Right atrium auricular region (tissue), 2 donors: Measurements from ENCODE around the gene APOH. TPM values are rescaled to one million over a fixed set of nuclear protein-coding genes. Genes with fewer than 3 reads are reported as not detected.

Source experiments
- DNase-seq: peaks from one replicate; pipeline ENCODE4 v3.0.0-alpha.2; 2019; ENCODE audit warnings: low spot score
- H3K27ac ChIP-seq, 2 donors: fragments of 200-600 bp; sonication (generic); 1 replicate in 1 of 2; 2 replicates in 1 of 2; pipeline ENCODE4 v1.5.1; 2016 to 2019
- H3K27me3 ChIP-seq, 2 donors: fragments of 200-600 bp; sonication (generic); one replicate each; pipeline versions ENCODE4 v1.5.1 to v1.6.0; 2017 to 2019
- H3K36me3 ChIP-seq: fragments of 200-600 bp; sonication (generic); one replicate; pipeline ENCODE4 v1.5.1; 2016
- H3K4me1 ChIP-seq, 2 donors: fragments of 200-600 bp; sonication (generic); one replicate each; pipeline versions ENCODE4 v1.5.1 to v1.6.0; 2017 to 2019
- H3K4me3 ChIP-seq, 2 donors: fragments of 200-600 bp; sonication (generic); 1 replicate in 1 of 2; 2 replicates in 1 of 2; pipeline ENCODE4 v1.5.1; 2017 to 2019; ENCODE audit warnings: mild to moderate bottlenecking in 1 of 2, moderate library complexity in 1 of 2
- H3K9me3 ChIP-seq, 2 donors: fragments of 200-600 bp; sonication (generic); one replicate each; pipeline ENCODE4 v1.5.1; 2019
- CTCF ChIP-seq, 2 donors: fragments of 200-600 bp; sonication (generic); IDR thresholded peaks; one replicate each; pipeline ENCODE4 v1.5.1; 2019; ENCODE audit warnings: antibody characterized with exemption in 2 of 2
- total RNA-seq, 2 donors: library from RNA; depleted of rRNA; stranded (reverse); fragments of >200 nt; gene quantifications; one replicate each; pipeline ENCODE4 v1.1.0, GENCODE V29; 2016

The APOH gene
- total RNA-seq, 2 donors from 2014 or later = not detected

DNA sequence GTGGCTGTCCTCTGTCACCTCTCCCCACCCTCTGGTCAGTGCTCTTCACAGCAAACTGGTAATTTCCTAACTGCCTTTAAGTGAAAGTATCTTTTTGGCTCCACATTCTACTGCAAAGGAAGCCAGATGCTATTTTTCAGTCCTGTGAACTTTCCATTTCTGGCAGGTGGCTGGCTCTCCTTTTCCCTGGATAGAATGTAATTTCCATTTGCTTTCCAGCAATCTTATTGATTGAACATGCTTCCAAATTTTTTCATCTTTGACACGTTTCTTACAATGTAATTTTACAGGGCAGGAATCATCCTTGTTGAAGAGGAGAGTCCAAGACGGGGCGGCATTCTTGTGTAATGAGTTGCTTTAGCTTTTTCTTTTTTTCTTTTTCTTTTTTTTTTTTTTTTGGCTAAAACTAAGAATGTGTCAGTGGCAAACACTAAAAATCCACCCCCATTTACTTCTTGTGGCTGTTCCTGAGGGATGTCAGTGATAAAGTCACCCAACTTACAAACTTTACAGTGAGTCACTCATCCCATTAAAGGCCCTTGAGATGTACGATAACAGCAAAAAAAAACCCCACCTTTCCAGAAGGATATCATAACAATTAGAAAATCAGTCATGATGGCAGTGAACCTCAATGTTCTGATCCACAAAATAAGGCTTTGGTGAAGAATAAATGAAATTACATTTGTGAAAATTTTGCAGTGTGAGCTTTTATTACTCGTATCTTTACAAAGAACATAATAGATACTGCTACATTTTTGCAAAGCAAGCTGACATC lies 43.8 kb upstream of the APOH start:
- H3K9me3 ChIP-seq = peaks cover 0 to 7% of the 10 kb centered on the region in 2 donors
- peaks cover 0 to 12% of the 10 kb centered on the region in 2 donors for H3K4me1 ChIP-seq
- no peaks in the 10 kb centered on the region for H3K36me3 ChIP-seq
- no peak overlapping the region for H3K4me3 ChIP-seq
- no peak for TF ChIP-seq CTCF (IDR thresholded peaks at IDR 0.05)
- H3K27me3 ChIP-seq = no peaks in the 10 kb centered on the region
- DNase-seq = no peak
- no peak overlapping the region for H3K27ac ChIP-seq

DNA sequence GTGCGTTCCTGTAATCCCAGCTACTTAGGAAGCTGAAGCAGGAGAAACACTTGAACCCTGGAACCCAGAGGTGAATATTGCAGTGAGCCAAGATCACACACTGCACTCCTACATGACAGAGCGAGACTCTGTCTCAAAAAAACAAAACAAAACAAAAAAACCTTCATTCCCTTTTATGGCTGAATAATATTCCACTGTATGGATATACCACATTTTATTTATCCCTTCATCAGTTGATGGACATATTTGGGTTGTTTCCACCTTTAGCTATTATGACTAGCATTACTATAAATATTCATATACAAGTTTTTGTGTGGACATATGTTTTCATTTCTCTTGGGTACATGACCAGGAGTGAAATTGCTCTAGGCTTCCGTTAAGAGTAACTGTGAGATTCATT lies 42.3 kb upstream of the APOH start:
- peaks cover 0 to 7% of the 10 kb centered on the region in 2 donors for H3K9me3 ChIP-seq

DNA sequence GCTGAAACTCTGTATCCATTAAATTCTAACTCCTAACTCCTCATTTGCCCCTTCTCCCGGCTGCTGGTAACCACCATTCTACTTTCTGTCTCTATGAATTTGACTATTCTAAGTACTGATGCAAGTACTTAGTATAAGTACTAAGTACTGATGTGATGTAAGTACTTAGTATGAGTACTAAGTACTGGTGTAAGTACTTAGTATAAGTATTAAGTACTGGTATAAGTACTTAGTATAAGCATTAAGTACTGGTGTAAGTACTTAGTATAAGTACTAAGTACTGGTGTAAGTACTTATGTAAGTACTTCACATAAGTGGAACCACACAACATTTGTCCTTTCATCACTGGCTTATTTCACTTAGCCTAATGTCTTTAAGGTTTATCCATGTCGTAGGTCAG lies 40.9 kb upstream of the APOH start:
- no peak for TF ChIP-seq CTCF (IDR thresholded peaks at IDR 0.05)
- no peak for DNase-seq
- H3K36me3 ChIP-seq = no peaks in the 10 kb centered on the region
- peaks cover 0 to 7% of the 10 kb centered on the region in 2 donors for H3K9me3 ChIP-seq
- no peak overlapping the region for H3K4me3 ChIP-seq
- no peaks in the 10 kb centered on the region for H3K4me1 ChIP-seq
- no peaks in the 10 kb centered on the region for H3K27me3 ChIP-seq
- H3K27ac ChIP-seq = no peak overlapping the region

More for the DNA sequence above, 42.3 kb upstream of the APOH start:
- no peaks in the 10 kb centered on the region for H3K36me3 ChIP-seq
- no peak for DNase-seq
- peaks cover 0 to 10% of the 10 kb centered on the region in 2 donors for H3K4me1 ChIP-seq
- H3K4me3 ChIP-seq = no peak overlapping the region
- TF ChIP-seq CTCF (IDR thresholded peaks at IDR 0.05) = no peak
- no peak overlapping the region for H3K27ac ChIP-seq
- no peaks in the 10 kb centered on the region for H3K27me3 ChIP-seq

GRCh38 chr17:66268247-66268927 lies 39.2 kb upstream of the APOH start:
- Histone ChIP-seq H3K27me3 (no peaks in the 10 kb centered on the region), H3K4me3 (no peak overlapping the region), H3K9me3 (peaks cover 0 to 7% of the 10 kb centered on the region in 2 donors), H3K36me3 (no peaks in the 10 kb centered on the region), H3K27ac (no peak overlapping the region), H3K4me1 (no peaks in the 10 kb centered on the region)
- no peak for DNase-seq
- no peak for TF ChIP-seq CTCF (IDR thresholded peaks at IDR 0.05)

DNA sequence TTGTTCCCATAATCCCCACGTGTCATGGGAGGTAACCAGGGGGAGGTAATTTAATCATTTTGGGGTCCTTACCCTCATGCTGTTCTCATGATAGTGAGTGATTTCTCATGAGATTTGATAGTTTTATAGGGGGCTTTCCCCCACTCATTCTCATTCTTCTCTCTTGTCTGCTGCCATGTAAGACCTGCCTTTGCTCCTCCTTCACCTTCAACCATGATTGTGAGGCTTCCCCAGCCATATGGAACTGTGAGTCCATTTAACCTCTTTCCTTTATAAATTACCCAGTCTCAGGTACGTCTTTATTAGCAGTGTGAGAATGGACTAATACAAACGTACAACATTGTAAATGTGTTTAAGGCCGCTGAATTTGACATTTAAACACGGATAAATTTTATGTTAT lies 35.5 kb upstream of the APOH start:
- no peaks in the 10 kb centered on the region for H3K9me3 ChIP-seq
- H3K4me1 ChIP-seq = no peaks in the 10 kb centered on the region
- no peak for TF ChIP-seq CTCF (IDR thresholded peaks at IDR 0.05)
- H3K27ac ChIP-seq = no peak overlapping the region
- no peak overlapping the region for H3K4me3 ChIP-seq
- H3K36me3 ChIP-seq = no peaks in the 10 kb centered on the region
- no peaks in the 10 kb centered on the region for H3K27me3 ChIP-seq
- DNase-seq = no peak
